Thymus (tissue), 11 donors: ENCODE results near the gene RBP3. TPM values are rescaled to one million over a fixed set of nuclear protein-coding genes. Genes with fewer than 3 reads are reported as not detected.

Experiments
- DNase-seq, 9 donors: peaks; one replicate each; pipeline ENCODE4 v3.0.0-alpha.2; 2013; ENCODE audit warnings: low spot score in 9 of 9, low read depth in 6 of 9, missing footprints in 1 of 9
- H3K27ac ChIP-seq, 2 donors: one replicate each; pipeline ENCODE4 v1.5.1; 2013; ENCODE audit warnings: control low read depth in 1 of 2, low read depth in 1 of 2, low read length in 1 of 2, mild to moderate bottlenecking in 1 of 2, moderate library complexity in 1 of 2
- H3K27me3 ChIP-seq, 2 donors: one replicate each; pipeline ENCODE4 v1.5.1; 2013; ENCODE audit warnings: low read length in 1 of 2; ENCODE audit not compliant: control insufficient read depth in 2 of 2, insufficient read depth in 1 of 2
- H3K36me3 ChIP-seq, 2 donors: one replicate each; pipeline ENCODE4 v1.5.1; 2013; ENCODE audit warnings: low read length in 1 of 2, mild to moderate bottlenecking in 1 of 2, moderate library complexity in 1 of 2; ENCODE audit not compliant: control insufficient read depth in 2 of 2, insufficient read depth in 2 of 2
- H3K4me1 ChIP-seq, 2 donors: one replicate each; pipeline ENCODE4 v1.5.1; 2013; ENCODE audit warnings: low read length in 2 of 2; ENCODE audit not compliant: control insufficient read depth in 2 of 2, insufficient read depth in 2 of 2
- H3K4me3 ChIP-seq, 2 donors: one replicate each; pipeline ENCODE4 v1.5.1; 2013; ENCODE audit warnings: low read length in 2 of 2, control low read depth in 1 of 2, mild to moderate bottlenecking in 1 of 2
- H3K9me3 ChIP-seq, 2 donors: one replicate each; pipeline ENCODE4 v1.5.1; 2013; ENCODE audit warnings: low read length in 1 of 2, mild to moderate bottlenecking in 1 of 2; ENCODE audit not compliant: control insufficient read depth in 2 of 2, insufficient read depth in 1 of 2
- WGBS: extraction: QIAGEN DNeasy Blood & Tissue Kit; methylation state at CpG from one replicate; pipeline ENCODE4 v1.1.7; 2013; 5-methylcytosine and 5-hydroxymethylcytosine counted together
- polyA plus RNA-seq: library from polyadenylated mRNA; stranded (reverse); fragments of 200-250 nt; gene quantifications from one replicate; pipeline ENCODE4 v1.2.3, GENCODE V29; 2013
- total RNA-seq: library from RNA; stranded (reverse); fragments of 120-200 nt; gene quantifications from one replicate; pipeline ENCODE4 v1.2.4, GENCODE V29; 2013
- donor health status: healthy.

Gene RBP3
- total and polyA plus RNA-seq, 2 donors, result 0.05 TPM

GRCh38 chr10:47339759-47340607, 8.2 kb upstream of the RBP3 start:
- 60% methylated on average over 15 of the region's 15 CpGs for WGBS

GRCh38 chr10:47340608-47341170, 7.5 kb upstream of the RBP3 start:
- WGBS, result 81% methylated on average over 5 of the region's 5 CpGs
- H3K4me3 ChIP-seq, result no peak overlapping the region
- H3K27ac ChIP-seq, result no peak overlapping the region
- peak; percentile 23 to 77 (median 55) for DNase-seq
- H3K36me3 ChIP-seq, result no peaks in the 10 kb centered on the region
- peaks cover 0 to 17% of the 10 kb centered on the region in 2 donors for H3K27me3 ChIP-seq
- H3K9me3 ChIP-seq, result no peaks in the 10 kb centered on the region
- H3K4me1 ChIP-seq, result no peaks in the 10 kb centered on the region

More at GRCh38 chr10:47339759-47340607, 8.2 kb upstream of the RBP3 start:
- no peaks in the 10 kb centered on the region for H3K4me1 ChIP-seq
- DNase-seq, result no peak
- H3K36me3 ChIP-seq, result no peaks in the 10 kb centered on the region
- no peak overlapping the region for H3K27ac ChIP-seq
- H3K27me3 ChIP-seq, result peaks cover 0 to 21% of the 10 kb centered on the region in 2 donors
- H3K4me3 ChIP-seq, result no peak overlapping the region
- no peaks in the 10 kb centered on the region for H3K9me3 ChIP-seq

DNA sequence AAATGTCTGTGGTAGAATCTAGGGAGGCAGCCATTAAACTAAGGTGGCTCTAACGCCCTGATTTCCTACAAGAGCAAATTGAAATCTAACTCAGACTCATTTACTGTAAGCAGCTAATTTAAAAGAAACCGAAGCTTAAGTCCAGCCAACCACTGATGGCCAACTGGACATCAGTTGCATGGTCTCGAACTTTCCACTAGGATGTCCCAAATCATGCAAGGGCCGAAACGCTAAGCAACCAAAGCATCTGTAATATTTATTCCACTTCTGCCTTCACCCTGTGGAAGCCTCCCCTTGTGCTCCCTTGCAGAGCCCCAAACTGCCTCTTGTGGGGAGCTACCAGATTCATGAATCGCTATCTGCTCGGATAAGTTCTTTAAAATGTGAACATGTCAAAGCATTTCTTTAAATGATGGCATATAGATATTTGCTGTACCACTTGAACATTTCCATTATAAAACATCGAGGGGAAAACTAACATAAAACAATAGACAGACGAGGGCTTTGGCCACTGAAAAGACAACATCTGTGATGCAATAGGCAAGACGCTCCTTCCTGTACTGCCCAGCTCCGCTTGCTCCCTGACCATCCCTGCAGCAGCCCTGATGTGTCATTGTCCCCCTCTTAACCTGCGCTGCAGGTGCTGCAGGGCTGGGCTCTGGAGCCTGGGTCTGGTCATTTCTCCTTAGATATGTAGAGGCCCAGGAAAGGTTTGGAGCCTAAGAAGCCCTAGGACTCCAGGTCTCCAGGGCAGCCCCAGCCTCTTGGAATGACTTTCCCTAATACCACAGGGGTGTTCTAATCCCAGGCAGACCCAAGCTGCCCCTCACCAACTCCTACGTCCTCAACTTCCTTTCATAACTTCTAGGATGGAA, 2.9 kb upstream of the RBP3 start:
- no peak for DNase-seq
- Histone ChIP-seq H3K9me3 (no peaks in the 10 kb centered on the region), H3K4me1 (no peaks in the 10 kb centered on the region), H3K27ac (no peak overlapping the region), H3K27me3 (peaks cover 0 to 3% of the 10 kb centered on the region in 2 donors), H3K4me3 (no peak overlapping the region), H3K36me3 (no peaks in the 10 kb centered on the region)
- 95% methylated on average over 13 of the region's 13 CpGs for WGBS

GRCh38 chr10:47346581-47347302, 1.4 kb upstream of the RBP3 start:
- Histone ChIP-seq H3K36me3 (no peaks in the 10 kb centered on the region), H3K4me1 (no peaks in the 10 kb centered on the region), H3K27me3 (no peaks in the 10 kb centered on the region), H3K27ac (no peak overlapping the region), H3K9me3 (no peaks in the 10 kb centered on the region), H3K4me3 (no peak overlapping the region)
- no peak for DNase-seq
- 93% methylated on average over 13 of the region's 13 CpGs for WGBS

GRCh38 chr10:47347303-47347675, 874 bp upstream of the RBP3 start:
- DNase-seq, result no peak
- Histone ChIP-seq H3K27me3 (no peaks in the 10 kb centered on the region), H3K36me3 (no peaks in the 10 kb centered on the region), H3K4me1 (no peaks in the 10 kb centered on the region), H3K4me3 (no peak overlapping the region), H3K27ac (no peak overlapping the region), H3K9me3 (no peaks in the 10 kb centered on the region)
- WGBS, result 94% methylated on average over 4 of the region's 4 CpGs

GRCh38 chr10:47348661-47349470, 703 bp downstream of the RBP3 start:
- DNase-seq, result no peak
- WGBS, result 95% methylated on average over 36 of the region's 36 CpGs
- H3K4me1 ChIP-seq, result no peaks in the 10 kb centered on the region
- H3K27me3 ChIP-seq, result no peaks in the 10 kb centered on the region
- H3K9me3 ChIP-seq, result no peaks in the 10 kb centered on the region
- H3K36me3 ChIP-seq, result no peaks in the 10 kb centered on the region
- no peak overlapping the region for H3K4me3 ChIP-seq
- no peak overlapping the region for H3K27ac ChIP-seq

- no peak for DNase-seq
- WGBS, result 97% methylated on average over 22 of the region's 22 CpGs
- H3K27ac ChIP-seq, result no peak overlapping the region
- no peaks in the 10 kb centered on the region for H3K4me1 ChIP-seq
- no peaks in the 10 kb centered on the region for H3K27me3 ChIP-seq
- H3K36me3 ChIP-seq, result no peaks in the 10 kb centered on the region
- H3K9me3 ChIP-seq, result no peaks in the 10 kb centered on the region
- H3K4me3 ChIP-seq, result no peak overlapping the region
These were observed 1.4 kb downstream of the RBP3 start for GRCh38 chr10:47349516-47349915.

DNA sequence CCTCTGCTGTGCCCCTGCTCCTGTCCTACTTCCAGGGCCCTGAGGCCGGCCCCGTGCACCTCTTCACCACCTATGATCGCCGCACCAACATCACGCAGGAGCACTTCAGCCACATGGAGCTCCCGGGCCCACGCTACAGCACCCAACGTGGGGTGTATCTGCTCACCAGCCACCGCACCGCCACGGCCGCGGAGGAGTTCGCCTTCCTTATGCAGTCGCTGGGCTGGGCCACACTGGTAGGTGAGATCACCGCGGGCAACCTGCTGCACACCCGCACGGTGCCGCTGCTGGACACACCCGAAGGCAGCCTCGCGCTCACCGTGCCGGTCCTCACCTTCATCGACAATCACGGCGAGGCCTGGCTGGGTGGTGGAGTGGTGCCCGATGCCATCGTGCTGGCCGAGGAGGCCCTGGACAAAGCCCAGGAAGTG, 1.8 kb downstream of the RBP3 start:
- H3K4me3 ChIP-seq, result no peak overlapping the region
- no peak for DNase-seq

More for the DNA sequence above, 1.8 kb downstream of the RBP3 start:
- WGBS, result 97% methylated on average over 31 of the region's 31 CpGs
- Histone ChIP-seq H3K27ac (no peak overlapping the region), H3K27me3 (no peaks in the 10 kb centered on the region), H3K36me3 (no peaks in the 10 kb centered on the region), H3K4me1 (no peaks in the 10 kb centered on the region), H3K9me3 (no peaks in the 10 kb centered on the region)
